Thoracic aorta (tissue), 2 donors: ENCODE results near the gene TANGO2. TPM values are rescaled to one million over a fixed set of nuclear protein-coding genes. Genes with fewer than 3 reads are reported as not detected.
"Not testable (repeated sequence)": the region's sequence is repeated elsewhere in the genome, so short reads cannot be mapped to it uniquely, and the experiment has no call there.

Experiments
- ATAC-seq: fragments of 150-250 bp; one replicate; pipeline ENCODE4 v1.8.0; 2017; ENCODE audit warnings: low read depth; ENCODE audit not compliant: insufficient number of reproducible peaks, low FRiP score
- DNase-seq: peaks from one replicate; pipeline ENCODE4 v3.0.0-alpha.2; 2020; ENCODE audit warnings: low spot score
- H3K27ac ChIP-seq, 2 donors: fragments of 200-600 bp; sonication (generic); 1 replicate in 1 of 2; 2 replicates in 1 of 2; pipeline ENCODE4 v1.5.1; 2016; ENCODE audit warnings: mild to moderate bottlenecking in 2 of 2, moderate library complexity in 2 of 2
- H3K27me3 ChIP-seq: fragments of 200-600 bp; sonication (generic); replicated peaks from 2 replicates; pipeline ENCODE4 v1.6.0; 2016; ENCODE audit warnings: mild to moderate bottlenecking; ENCODE audit not compliant: insufficient read depth
- H3K36me3 ChIP-seq: fragments of 200-600 bp; sonication (generic); one replicate; pipeline ENCODE4 v1.5.1; 2016
- H3K4me1 ChIP-seq, 2 donors: fragments of 200-600 bp; sonication (generic); 1 replicate in 1 of 2; 2 replicates in 1 of 2; pipeline versions ENCODE4 v1.5.1 to v1.6.0; 2016; ENCODE audit warnings: low read depth in 2 of 2, mild to moderate bottlenecking in 1 of 2; ENCODE audit not compliant: control insufficient read depth in 1 of 2
- H3K4me3 ChIP-seq: fragments of 200-600 bp; sonication (generic); 2 replicates; pipeline ENCODE4 v1.5.1; 2016; ENCODE audit warnings: mild to moderate bottlenecking
- H3K9me3 ChIP-seq: fragments of 200-600 bp; sonication (generic); 2 replicates; pipeline ENCODE4 v1.5.1; 2016
- total RNA-seq, 2 donors: library from RNA; depleted of rRNA; stranded (reverse); fragments of >200 nt; gene quantifications; one replicate each; pipeline versions ENCODE4 v1.1.0 to v1.2.3, GENCODE V29; 2016
- TF ChIP-seq, protein P1 (sequence below): fragments of 200-600 bp; sonication (generic); IDR thresholded peaks from one replicate; pipeline ENCODE4 v1.5.1; 2019; ENCODE audit warnings: antibody characterized with exemption

TANGO2 gene
- total RNA-seq, 2 donors from 2014 or later, result 48.7 to 109 TPM

DNA sequence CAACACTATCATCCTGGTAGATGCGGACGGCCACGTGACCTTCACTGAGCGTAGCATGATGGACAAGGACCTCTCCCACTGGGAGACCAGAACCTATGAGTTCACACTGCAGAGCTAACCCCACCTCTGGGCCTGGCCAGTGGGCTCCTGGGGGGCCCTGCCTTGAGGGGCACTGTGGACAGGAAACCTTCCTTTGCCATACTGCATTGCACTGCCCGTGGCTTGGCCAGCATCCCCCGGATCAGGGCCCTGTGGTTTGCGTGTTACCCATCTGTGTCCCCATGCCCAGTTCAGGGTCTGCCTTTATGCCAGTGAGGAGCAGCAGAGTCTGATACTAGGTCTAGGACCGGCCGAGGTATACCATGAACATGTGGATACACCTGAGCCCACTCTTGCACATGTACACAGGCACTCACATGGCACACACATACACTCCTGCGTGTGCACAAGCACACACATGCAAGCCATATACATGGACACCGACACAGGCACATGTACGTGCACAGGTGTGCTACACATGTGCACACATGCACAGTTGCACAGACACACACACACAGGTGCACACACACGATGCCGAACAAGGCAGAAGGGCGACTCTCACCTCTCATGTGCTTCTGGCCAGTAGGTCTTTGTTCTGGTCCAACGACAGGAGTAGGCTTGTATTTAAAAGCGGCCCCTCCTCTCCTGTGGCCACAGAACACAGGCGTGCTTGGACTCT is 43.8 kb downstream of the TANGO2 start:
- TF ChIP-seq, protein P1, sequence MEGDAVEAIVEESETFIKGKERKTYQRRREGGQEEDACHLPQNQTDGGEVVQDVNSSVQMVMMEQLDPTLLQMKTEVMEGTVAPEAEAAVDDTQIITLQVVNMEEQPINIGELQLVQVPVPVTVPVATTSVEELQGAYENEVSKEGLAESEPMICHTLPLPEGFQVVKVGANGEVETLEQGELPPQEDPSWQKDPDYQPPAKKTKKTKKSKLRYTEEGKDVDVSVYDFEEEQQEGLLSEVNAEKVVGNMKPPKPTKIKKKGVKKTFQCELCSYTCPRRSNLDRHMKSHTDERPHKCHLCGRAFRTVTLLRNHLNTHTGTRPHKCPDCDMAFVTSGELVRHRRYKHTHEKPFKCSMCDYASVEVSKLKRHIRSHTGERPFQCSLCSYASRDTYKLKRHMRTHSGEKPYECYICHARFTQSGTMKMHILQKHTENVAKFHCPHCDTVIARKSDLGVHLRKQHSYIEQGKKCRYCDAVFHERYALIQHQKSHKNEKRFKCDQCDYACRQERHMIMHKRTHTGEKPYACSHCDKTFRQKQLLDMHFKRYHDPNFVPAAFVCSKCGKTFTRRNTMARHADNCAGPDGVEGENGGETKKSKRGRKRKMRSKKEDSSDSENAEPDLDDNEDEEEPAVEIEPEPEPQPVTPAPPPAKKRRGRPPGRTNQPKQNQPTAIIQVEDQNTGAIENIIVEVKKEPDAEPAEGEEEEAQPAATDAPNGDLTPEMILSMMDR, result no peak
- no peak overlapping the region for H3K4me3 ChIP-seq
- H3K27ac ChIP-seq, result no peak overlapping the region
- H3K36me3 ChIP-seq, result peaks cover 27% of the 10 kb centered on the region
- DNase-seq (no peak), ATAC-seq (no peak)
- no peaks in the 10 kb centered on the region for H3K27me3 ChIP-seq
- no peaks in the 10 kb centered on the region for H3K9me3 ChIP-seq
- no peaks in the 10 kb centered on the region for H3K4me1 ChIP-seq

DNA sequence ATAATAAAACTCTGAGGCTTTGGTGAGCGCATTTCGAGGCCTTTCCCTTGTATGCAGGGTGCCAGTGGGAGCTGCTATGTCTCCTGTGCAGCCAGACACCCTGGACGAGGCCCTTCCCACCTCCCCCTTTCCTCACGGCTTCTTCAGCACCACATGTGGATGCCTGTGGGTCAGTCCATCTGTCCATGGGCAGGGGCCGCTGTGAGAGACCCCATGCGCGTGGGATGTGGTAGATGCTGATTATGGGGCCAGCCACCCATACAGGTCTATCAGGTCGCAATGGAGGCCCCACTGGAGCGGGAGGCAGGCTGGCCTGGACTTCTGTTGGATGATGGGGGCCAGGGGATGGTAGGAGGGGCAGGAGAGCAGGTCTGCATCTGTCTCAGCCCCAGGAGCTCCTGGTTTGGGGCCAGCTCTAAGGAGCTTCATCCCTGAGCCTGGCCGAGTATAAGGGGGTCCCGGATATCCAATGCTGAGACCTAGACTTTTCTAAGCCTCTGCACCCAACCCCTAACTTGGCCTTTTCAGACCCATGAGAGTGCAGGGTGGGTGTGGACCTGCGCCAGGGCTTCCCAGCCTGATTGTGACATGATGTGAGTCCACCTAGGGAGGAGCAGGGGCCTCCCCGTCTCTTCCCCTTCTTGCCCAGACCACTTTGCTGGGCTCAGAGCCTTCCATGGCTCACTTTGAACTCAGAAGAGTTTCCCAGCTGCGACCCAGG is 45.1 kb downstream of the TANGO2 start:
- Histone ChIP-seq H3K9me3 (no peaks in the 10 kb centered on the region), H3K4me1 (no peaks in the 10 kb centered on the region), H3K36me3 (peaks cover 27% of the 10 kb centered on the region), H3K27me3 (no peaks in the 10 kb centered on the region), H3K4me3 (no peak overlapping the region), H3K27ac (no peak overlapping the region)
- no peak for DNase-seq
- ATAC-seq, result no peak
- TF ChIP-seq, protein P1, result no peak

DNA sequence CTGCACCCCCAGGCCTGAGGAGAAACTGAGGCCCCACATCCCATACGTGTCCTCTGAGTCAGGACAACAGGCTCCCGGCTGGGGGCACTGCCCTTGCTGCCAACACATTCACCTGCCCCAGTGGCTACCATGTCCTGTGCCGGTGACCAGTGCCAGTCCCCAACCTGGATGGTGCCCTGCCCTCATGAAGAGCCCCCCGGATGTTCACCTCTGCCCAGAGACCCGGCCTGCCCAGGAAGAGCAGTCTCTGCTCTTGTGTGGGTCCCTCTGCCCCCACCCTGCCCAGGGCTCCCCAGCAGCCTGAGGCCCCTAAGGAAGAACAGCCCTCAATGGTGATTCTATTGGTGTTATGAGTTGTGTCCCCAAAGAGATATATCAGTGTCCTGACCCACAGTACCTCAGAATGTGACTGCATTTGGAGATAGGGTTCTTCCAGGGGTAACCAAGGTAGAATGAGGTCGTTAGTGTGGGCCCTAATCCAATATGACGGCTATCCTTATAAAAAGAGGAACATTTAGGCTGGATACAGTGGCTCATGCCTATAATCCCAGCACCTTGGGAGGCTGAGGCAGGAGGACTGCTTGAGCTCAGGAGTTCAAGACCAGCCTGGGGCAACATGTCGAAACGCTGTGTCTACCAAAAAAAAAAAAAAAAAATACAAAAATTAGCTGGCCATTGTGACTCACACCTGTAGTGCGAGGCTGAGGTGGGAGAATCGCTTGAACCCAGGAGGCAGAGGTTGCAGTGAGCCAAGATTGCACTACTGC is 45.9 kb downstream of the TANGO2 start:
- no peak overlapping the region for H3K27ac ChIP-seq
- no peaks in the 10 kb centered on the region for H3K9me3 ChIP-seq
- TF ChIP-seq, protein P1, result no peak
- H3K27me3 ChIP-seq, result no peaks in the 10 kb centered on the region
- H3K4me3 ChIP-seq, result no peak overlapping the region
- H3K4me1 ChIP-seq, result no peaks in the 10 kb centered on the region
- no peak for ATAC-seq
- DNase-seq, result no peak
- H3K36me3 ChIP-seq, result peaks cover 27% of the 10 kb centered on the region

DNA sequence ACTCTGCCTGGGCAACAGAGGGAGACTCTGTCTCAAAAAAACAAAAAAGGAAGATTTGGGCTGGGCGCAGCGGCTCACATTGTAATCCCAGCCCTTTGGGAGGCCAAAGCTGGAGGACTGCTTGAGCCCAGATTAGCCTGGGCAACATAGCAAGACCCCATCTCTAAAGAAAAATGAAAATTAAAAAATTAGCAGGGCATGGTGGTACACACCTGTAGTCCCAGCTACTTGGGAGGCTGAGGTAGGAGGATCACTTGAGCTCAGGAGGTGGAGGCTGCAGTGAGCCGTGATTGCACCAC is 46.4 kb downstream of the TANGO2 start:
- H3K9me3 ChIP-seq, H3K4me1 ChIP-seq, DNase-seq, H3K4me3 ChIP-seq, H3K27me3 ChIP-seq, ATAC-seq, H3K27ac ChIP-seq: not testable (repeated sequence)
- peaks cover 26% of the 10 kb centered on the region for H3K36me3 ChIP-seq

DNA sequence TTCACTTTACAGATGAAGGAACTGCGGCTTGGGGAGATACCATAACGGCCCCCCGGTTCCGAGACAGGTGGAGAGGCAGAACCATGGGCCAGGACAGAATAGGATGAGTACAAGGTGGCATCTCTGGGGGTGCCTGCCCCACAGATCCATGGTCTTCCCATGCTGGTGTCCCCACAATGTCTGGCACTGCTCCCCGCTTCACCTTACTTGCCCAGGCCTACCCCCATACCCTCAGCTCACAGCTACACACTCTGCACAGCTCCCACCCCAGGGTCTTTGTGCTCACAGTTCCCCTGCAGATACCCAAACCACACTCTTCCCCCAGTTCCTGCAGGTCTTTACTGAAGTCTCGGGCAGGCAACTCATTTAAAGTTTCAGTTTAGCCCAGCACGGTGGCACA is 47.7 kb downstream of the TANGO2 start:
- no peak overlapping the region for H3K4me3 ChIP-seq
- no peaks in the 10 kb centered on the region for H3K27me3 ChIP-seq
- no peak overlapping the region for H3K27ac ChIP-seq
- DNase-seq, result no peak
- TF ChIP-seq, protein P1, result no peak
- no peaks in the 10 kb centered on the region for H3K9me3 ChIP-seq
- H3K36me3 ChIP-seq, result peaks cover 15% of the 10 kb centered on the region
- ATAC-seq, result no peak
- no peaks in the 10 kb centered on the region for H3K4me1 ChIP-seq
